CD4-positive, alpha-beta T cell treated with Interleukin-12 subunit alpha and Interleukin-12 subunit beta, for 1 hour (primary cell): ENCODE data around the gene ZBTB7C.

Experiments
- DNase-seq: peaks from one replicate; pipeline ENCODE4 v3.0.0-alpha.2; 2020

Gene ZBTB7C

DNA sequence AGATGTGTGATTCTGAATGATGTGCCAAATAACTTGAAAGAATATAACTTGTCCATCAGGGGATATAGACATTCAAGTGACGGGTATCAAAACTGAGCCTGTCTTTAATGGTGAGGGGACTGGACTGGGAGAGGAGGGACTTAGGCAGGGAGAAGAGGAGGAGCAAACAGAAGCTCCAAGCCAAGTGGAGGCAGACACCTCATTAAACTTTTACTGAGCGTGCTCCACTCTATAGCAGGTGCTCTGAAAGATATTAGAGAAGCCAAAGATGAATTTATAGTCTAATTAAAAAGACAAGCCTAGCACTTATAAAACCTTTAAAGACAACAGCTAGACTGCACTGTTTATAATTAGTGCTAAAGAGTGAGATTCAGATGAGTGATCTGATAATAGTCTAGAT, 431.0 kb downstream of the ZBTB7C start:
- DNase-seq: no peak
